Left cardiac atrium (tissue), 4 donors: ENCODE data around the gene ZNF394. TPM values are rescaled to one million over a fixed set of nuclear protein-coding genes. Genes with fewer than 3 reads are reported as not detected.
A peak's percentile ranks its signal among the peaks of the same experiment; 100 is the strongest.

Source experiments
- ATAC-seq, 2 donors: fragments of 200-7000 bp; cut with Tn5 transposase; one replicate each; pipeline ENCODE4 v1.9.1; 2020; ENCODE audit warnings: mild to moderate bottlenecking in 2 of 2, moderate library complexity in 2 of 2
- DNase-seq: peaks from one replicate; pipeline ENCODE4 v3.0.0-alpha.2; 2020
- intact Hi-C, 2 donors: fragments of 100-400 bp; cut with DNase I; formaldehyde crosslinking; loops; one replicate each; pipeline versions ENCODE4 v1.14.1 to v1.15.1; 2022 to 2023
- total RNA-seq, 2 donors: library from RNA; stranded (reverse); fragmentation: NEBNext Ultra II Directional; extraction: Animal tissue kit (Norgen Biotek cat#: 25700); gene quantifications; one replicate each; pipeline ENCODE4 v1.2.1, GENCODE V29; 2021
- donor health status: DM: no; HTN: yes; CAD: no.
- donor health status: DM: no; HTN: yes; CAD: no; lungs with severe emphysema.
- donor health status: DM: yes; HTN: yes; CAD: no.
- donor health status: Dilated cardiomyopathy.

ZNF394 gene
- total RNA-seq, 2 donors from 2014 or later: 17.3 to 19.6 TPM

DNA sequence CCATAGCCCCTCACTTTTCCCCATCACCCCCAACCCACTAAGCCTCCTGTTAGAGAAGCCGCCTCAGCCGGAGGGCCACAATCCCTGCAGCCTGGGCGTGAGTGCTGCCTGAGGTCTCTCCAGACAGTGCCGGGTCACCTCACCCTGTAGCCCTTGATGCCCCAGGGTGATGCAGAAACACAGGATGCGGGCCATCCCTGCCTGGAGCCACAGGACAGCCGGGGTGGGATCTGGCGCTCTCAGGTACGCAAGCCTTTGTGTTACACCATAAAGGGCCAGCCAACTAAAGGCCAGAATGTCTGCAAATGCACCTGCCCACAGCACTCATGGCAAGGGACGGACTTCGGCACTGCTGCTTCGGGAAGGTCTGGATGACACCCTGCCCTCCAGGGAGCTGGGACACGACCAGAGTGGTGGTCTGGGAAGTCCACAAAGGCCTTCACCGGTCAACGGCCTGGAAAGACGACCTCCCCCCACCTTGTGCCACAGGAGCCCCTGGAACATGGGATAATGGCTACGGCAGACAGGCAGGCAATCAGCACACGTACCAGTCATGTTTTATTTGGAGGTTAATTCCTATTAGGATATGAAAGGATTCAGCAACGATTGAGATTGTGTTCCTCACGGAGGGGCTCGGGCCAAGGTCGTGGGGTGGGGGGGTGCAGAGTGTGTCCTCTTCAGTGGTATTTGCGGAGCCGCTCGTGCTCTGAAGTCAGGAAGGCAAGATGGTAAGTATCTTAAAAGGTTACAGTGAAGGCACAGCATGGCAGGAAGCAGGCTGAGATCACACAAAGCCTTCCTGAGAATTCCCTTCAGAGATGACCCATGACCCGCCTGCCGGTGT lies 42.2 kb downstream of the ZNF394 start:
- ATAC-seq: no peak
- no peak for DNase-seq
- intact Hi-C loops: no loop called here

DNA sequence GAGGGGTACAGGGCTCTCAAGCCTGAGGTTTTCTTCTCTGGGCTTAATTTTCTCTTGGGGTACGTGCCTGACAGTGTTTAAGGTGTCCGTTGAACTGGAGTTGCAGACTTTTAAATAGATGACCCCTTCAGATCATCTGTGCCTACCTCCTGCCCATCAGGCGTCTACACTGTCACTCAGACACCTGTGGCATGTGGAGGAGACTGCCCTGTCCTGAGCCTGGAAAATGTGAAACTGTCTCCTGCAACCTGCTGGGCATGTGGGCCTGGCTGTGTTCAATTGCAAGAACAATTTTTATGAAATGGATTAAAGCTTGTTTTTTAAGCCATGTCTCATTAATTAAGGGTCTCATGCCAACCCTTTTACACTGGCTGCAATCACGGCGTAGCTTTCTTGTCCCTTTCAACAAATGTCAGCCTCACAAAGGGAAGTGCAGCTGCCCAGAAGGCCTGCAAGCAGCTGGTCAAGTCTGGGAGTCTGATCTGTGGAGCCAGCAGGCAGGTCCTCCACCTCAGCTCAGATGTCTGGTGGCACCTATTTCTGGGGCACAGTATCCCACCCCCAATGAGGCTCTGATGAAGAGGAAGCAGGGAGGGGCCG lies 42.9 kb downstream of the ZNF394 start:
- no peak for DNase-seq
- intact Hi-C loops: no loop called here
- ATAC-seq: no peak

- intact Hi-C loops: no loop called here
- no peak for DNase-seq
- ATAC-seq: no peak
Observed at GRCh38 chr7:99456288-99456687, 43.8 kb downstream of the ZNF394 start.

GRCh38 chr7:99455874-99456273 lies 44.2 kb downstream of the ZNF394 start:
- DNase-seq (no peak), ATAC-seq (no peak)
- intact Hi-C loops: no loop called here

DNA sequence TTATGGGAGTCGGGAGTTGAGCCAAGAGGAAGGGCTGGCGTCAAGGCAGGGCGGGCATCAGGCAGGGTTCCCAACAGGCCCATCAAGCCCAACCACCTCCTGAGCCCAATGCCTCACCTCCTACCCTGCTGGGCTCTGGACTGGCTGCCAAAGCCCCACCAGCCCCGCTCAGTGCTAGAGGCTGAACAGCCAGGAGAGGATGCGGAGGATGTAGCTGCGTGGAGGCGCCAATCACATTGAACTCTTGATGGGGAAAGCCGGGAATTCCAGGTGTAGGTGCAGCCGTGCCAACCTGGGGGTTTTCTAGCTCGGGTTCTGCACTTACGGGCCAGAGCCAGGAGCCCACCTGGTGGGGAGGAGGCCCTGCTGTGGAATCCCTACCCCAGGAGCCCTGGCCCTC lies 47.0 kb downstream of the ZNF394 start:
- ATAC-seq: peak; percentile 10 to 34
- DNase-seq: no peak
- intact Hi-C loops: no loop called here

GRCh38 chr7:99452541-99452940 lies 47.5 kb downstream of the ZNF394 start:
- intact Hi-C loops: no loop called here
- DNase-seq (no peak), ATAC-seq (peak in 1 of 2 donors; percentile 13)

DNA sequence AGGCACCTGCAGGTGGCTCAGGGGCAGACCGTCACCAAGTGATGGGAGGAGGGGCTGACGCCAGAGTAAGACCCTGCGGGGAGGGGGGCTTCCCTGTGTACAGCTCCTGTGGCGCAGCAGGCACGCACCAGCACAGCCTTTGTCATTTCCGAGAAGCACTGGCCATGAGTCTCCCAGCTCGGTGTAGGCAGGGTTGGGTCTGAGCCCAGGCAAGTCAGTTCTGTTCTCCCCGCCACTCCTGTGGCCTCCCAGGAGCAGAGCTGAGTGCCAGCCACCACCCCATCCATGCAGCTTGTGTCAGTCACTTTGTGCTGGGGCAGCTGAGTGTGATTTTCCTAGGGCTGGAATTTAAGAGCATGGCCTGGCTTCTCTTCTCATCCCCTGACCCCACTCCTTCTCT lies 48.1 kb downstream of the ZNF394 start:
- intact Hi-C loops: no loop called here
- no peak for DNase-seq
- peak in 1 of 2 donors; percentile 41 for ATAC-seq

DNA sequence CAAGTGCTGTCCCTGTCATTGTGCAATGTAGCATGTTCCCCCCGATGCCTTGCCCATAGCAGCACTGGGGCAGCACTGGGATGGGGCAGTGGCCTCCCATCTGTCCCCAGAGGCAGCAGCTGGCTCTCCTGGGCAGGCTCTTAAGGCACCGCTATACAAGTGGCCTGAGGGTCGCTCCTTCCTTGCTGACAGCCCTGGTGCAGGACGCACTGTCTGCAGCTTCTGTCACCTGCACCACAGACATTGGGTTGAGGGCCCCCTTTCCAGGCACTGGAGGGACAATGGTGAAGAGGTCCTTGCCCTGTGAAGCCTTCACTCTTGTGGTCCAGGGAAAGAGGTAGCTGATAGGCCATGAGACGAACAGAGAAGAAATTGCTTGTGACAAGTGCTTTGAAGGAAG lies 50.8 kb downstream of the ZNF394 start:
- ATAC-seq: no peak
- intact Hi-C loops: no loop called here
- DNase-seq: no peak

DNA sequence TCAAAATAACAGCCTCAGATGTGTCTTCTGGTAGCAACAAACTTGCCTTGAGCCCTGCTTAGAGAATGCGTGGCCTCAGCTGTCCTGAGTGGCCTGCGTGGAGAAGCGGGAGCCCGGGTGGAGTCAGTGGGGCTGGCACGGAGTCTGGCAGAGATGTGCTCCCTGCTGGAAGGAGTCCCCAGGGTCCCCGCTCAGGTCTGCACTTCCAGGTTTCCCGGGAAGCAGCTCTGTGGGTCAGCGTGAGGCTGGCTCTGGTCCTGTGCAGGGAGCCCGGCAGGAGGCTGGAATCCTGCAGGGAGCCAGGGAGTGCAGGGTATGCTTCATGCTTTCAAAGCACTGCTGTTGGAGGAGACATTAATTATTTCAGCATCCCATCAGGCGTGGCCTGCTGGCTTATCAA lies 51.2 kb downstream of the ZNF394 start:
- ATAC-seq (no peak), DNase-seq (no peak)
- intact Hi-C loops: no loop called here

GRCh38 chr7:99447943-99448342 lies 52.1 kb downstream of the ZNF394 start:
- ATAC-seq: no peak
- intact Hi-C loops: no loop called here
- DNase-seq: no peak

DNA sequence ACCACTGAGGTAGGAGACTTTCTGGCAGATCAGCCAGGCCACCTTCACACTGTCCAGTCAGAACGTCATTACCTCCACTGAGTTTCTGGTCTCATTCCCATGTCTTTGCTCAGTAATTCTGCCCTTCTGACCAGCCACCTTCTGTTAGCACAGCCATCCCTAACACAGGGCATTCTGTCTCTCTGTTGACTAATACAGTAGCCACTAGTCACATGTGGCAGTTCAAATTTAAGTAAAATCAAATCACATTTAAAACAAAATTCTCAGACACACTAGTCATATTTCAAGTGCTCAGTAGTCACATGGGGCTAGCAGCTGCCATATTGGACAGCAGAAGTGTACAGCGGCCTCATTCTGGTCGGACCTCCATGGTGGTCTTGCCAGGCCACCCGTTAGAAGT lies 54.0 kb downstream of the ZNF394 start:
- no peak for DNase-seq
- intact Hi-C loops: no loop called here
- ATAC-seq: no peak

Other genes with a start within 250 kb of the ZNF394 start
- gene MYH16, start 227.4 kb downstream of the ZNF394 start, total RNA-seq: not detected
- gene ARPC1A, start 174.4 kb downstream of the ZNF394 start, total RNA-seq: 100 to 1,000 TPM in 1 of 2 donors, 10 to 100 TPM in 1; 98.8 to 112 TPM
- gene ARPC1B, start 125.6 kb downstream of the ZNF394 start, total RNA-seq: 10 to 100 TPM; 71.7 to 88.0 TPM
- gene PDAP1, start 91.7 kb downstream of the ZNF394 start, total RNA-seq: 10 to 100 TPM; 76.0 to 96.8 TPM
- 10 to 100 TPM; 44.9 to 51.7 TPM for gene BUD31, start 91.3 kb downstream of the ZNF394 start, total RNA-seq
- gene PTCD1, start 61.5 kb downstream of the ZNF394 start, total RNA-seq: 1 to 10 TPM; 2.6 to 2.8 TPM
- 10 to 100 TPM; 18.2 to 18.8 TPM for gene CPSF4, start 61.3 kb downstream of the ZNF394 start, total RNA-seq
- 100 to 1,000 TPM; 617 to 633 TPM for gene ATP5MF, start 34.1 kb downstream of the ZNF394 start, total RNA-seq
- gene ZNF789, start 27.4 kb downstream of the ZNF394 start, total RNA-seq: 1 to 10 TPM; 2.9 to 3.2 TPM
- gene ZKSCAN5, start 4.4 kb upstream of the ZNF394 start, total RNA-seq: 1 to 10 TPM; 6.1 to 6.3 TPM
- 1 to 10 TPM; 5.4 to 5.6 TPM for gene FAM200A, start 51.8 kb upstream of the ZNF394 start, total RNA-seq
- 10 to 100 TPM; 31.5 to 45.1 TPM for gene ZNF655, start 58.4 kb upstream of the ZNF394 start, total RNA-seq
- gene TMEM225B, start 98.0 kb upstream of the ZNF394 start, total RNA-seq: under 1 TPM; 0.18 to 0.50 TPM
- 1 to 10 TPM; 9.4 to 9.7 TPM for gene ZSCAN25, start 116.7 kb upstream of the ZNF394 start, total RNA-seq
- under 1 TPM; 0.16 to 0.44 TPM for gene CYP3A5, start 179.7 kb upstream of the ZNF394 start, total RNA-seq
- gene CYP3A7, start 234.9 kb upstream of the ZNF394 start, total RNA-seq: not detected